OCI-LY1 (cell line): ENCODE measurements around the gene CMIP.

Source experiments
- EZH2 ChIP-seq: fragments of 200-600 bp; sonication (generic), shearing (Covaris generic); IDR thresholded peaks from 2 replicates; pipeline ENCODE4 v1.8.0; 2017; ENCODE audit warnings: borderline replicate concordance, mixed run types, mild to moderate bottlenecking, antibody characterized with exemption, low read length, moderate library complexity, mixed read lengths
- TF ChIP-seq, protein P1 (sequence below): fragments of 200-600 bp; sonication (generic), shearing (Covaris generic); IDR thresholded peaks from 2 replicates; pipeline ENCODE4 v1.5.1; 2017; ENCODE audit warnings: mild to moderate bottlenecking, antibody characterized with exemption, low read length, moderate library complexity, mixed read lengths

DNA sequence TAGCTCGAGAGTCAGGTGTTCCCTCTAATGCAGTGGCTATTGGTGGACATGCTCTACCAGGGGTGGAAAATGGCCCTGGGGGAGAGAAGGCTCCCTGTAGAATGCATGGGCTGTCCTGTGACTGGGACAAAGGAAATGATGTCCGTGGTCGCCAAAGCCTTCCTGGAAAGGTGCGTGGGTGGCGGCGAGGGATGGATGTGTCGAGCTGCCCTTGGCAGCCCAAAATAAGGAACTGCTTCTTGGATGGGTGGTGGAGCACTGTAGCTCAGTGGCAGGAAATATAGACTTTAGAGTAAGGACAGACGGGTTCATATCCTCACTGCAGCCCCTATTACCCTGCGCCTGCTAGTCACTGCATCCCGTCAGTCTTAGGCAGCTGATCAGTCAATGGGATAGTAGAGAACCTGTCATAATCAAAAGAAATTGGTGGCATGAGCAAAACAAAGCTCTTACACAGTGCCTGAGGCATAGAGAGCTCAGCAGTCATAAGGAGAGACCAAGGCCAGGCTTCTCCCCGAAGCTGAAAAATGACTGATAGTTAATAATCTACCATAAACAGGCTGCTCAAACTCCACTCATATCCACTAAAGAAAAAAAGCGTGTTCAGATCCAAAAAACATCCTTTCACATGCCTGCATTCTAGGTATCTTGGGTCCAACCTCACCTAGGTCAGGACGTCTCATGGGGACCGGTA, 211.0 kb downstream of the CMIP start:
- TF ChIP-seq, protein P1, sequence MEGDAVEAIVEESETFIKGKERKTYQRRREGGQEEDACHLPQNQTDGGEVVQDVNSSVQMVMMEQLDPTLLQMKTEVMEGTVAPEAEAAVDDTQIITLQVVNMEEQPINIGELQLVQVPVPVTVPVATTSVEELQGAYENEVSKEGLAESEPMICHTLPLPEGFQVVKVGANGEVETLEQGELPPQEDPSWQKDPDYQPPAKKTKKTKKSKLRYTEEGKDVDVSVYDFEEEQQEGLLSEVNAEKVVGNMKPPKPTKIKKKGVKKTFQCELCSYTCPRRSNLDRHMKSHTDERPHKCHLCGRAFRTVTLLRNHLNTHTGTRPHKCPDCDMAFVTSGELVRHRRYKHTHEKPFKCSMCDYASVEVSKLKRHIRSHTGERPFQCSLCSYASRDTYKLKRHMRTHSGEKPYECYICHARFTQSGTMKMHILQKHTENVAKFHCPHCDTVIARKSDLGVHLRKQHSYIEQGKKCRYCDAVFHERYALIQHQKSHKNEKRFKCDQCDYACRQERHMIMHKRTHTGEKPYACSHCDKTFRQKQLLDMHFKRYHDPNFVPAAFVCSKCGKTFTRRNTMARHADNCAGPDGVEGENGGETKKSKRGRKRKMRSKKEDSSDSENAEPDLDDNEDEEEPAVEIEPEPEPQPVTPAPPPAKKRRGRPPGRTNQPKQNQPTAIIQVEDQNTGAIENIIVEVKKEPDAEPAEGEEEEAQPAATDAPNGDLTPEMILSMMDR, result no peak
- TF ChIP-seq EZH2, result no peak
